GM19035 (cell line): ENCODE results near the gene AMPH.

ENCODE experiments used
- ATAC-seq: cut with Tn5 transposase; IDR thresholded peaks from one replicate; pipeline ENCODE4 v1.9.1; 2021; ENCODE audit not compliant: unreplicated experiment

AMPH gene

GRCh38 chr7:38630720-38631673 is at the start of gene AMPH:
Gene AMPH, minus strand, starts transcription at chr7:38631373. Its CDS starts 22 bp downstream, at chr7:38631351.
- ATAC-seq = no peak

- ATAC-seq = no peak
Observed at GRCh38 chr7:38679419-38679818, 48.2 kb upstream of the AMPH start.

GRCh38 chr7:38678698-38679054 is 47.5 kb upstream of the AMPH start:
- ATAC-seq = no peak

- ATAC-seq = no peak
Observed at GRCh38 chr7:38677981-38678697, 47.0 kb upstream of the AMPH start.

GRCh38 chr7:38675494-38676106 is 44.4 kb upstream of the AMPH start:
- no peak for ATAC-seq

GRCh38 chr7:38674513-38674912 is 43.3 kb upstream of the AMPH start:
- ATAC-seq = no peak

GRCh38 chr7:38673795-38674194 is 42.6 kb upstream of the AMPH start:
- no peak for ATAC-seq

GRCh38 chr7:38671911-38672905 is 41.0 kb upstream of the AMPH start:
- no peak for ATAC-seq

GRCh38 chr7:38669965-38670520 is 38.9 kb upstream of the AMPH start:
- ATAC-seq = no peak

GRCh38 chr7:38664972-38665371 is 33.8 kb upstream of the AMPH start:
- ATAC-seq = no peak

GRCh38 chr7:38660427-38661099 is 29.4 kb upstream of the AMPH start:
- ATAC-seq = peak; percentile 85

- ATAC-seq = no peak
Observed at GRCh38 chr7:38659931-38660330, 28.8 kb upstream of the AMPH start.

- no peak for ATAC-seq
Observed at GRCh38 chr7:38658921-38659320, 27.7 kb upstream of the AMPH start.

- ATAC-seq = no peak
Observed at GRCh38 chr7:38656968-38657367, 25.8 kb upstream of the AMPH start.

- no peak for ATAC-seq
Observed at GRCh38 chr7:38655833-38656774, 24.9 kb upstream of the AMPH start.

- ATAC-seq = no peak
Observed at GRCh38 chr7:38637957-38638356, 6.8 kb upstream of the AMPH start.

GRCh38 chr7:38632411-38632810 is 1.2 kb upstream of the AMPH start:
- ATAC-seq = no peak

- no peak for ATAC-seq
Observed at GRCh38 chr7:38629651-38630510, 1.3 kb downstream of the AMPH start.
